Glutamatergic neuron (in vitro differentiated cells): ENCODE data around the gene TADA2B. TPM values are rescaled to one million over a fixed set of nuclear protein-coding genes. Genes with fewer than 3 reads are reported as not detected.

Experiments
- DNase-seq: peaks from one replicate; pipeline ENCODE4 v3.0.0; 2022
- H3K27ac Mint-ChIP-seq: one replicate; pipeline ENCODE4 v1.8.0; 2020; ENCODE audit warnings: mild to moderate bottlenecking, mixed read lengths, inconsistent platforms; ENCODE audit not compliant: unreplicated experiment
- H3K27me3 Mint-ChIP-seq: one replicate; pipeline ENCODE4 v1.8.0; 2020; ENCODE audit warnings: mild to moderate bottlenecking, moderate library complexity, mixed read lengths, inconsistent platforms; ENCODE audit not compliant: unreplicated experiment
- H3K36me3 Mint-ChIP-seq: one replicate; pipeline ENCODE4 v1.8.0; 2020; ENCODE audit warnings: mild to moderate bottlenecking, mixed read lengths, inconsistent platforms; ENCODE audit not compliant: unreplicated experiment
- H3K4me1 Mint-ChIP-seq: one replicate; pipeline ENCODE4 v1.8.0; 2020; ENCODE audit warnings: mild to moderate bottlenecking, low read depth, mixed read lengths, inconsistent platforms; ENCODE audit not compliant: unreplicated experiment
- H3K4me3 Mint-ChIP-seq: one replicate; pipeline ENCODE4 v1.8.0; 2020; ENCODE audit warnings: mild to moderate bottlenecking, mixed read lengths, inconsistent platforms; ENCODE audit not compliant: unreplicated experiment
- H3K9me3 Mint-ChIP-seq: one replicate; pipeline ENCODE4 v1.8.0; 2020; ENCODE audit warnings: mild to moderate bottlenecking, moderate library complexity, mixed read lengths, inconsistent platforms; ENCODE audit not compliant: unreplicated experiment
- CTCF ChIP-seq: fragments of 200-600 bp; sonication (generic); IDR thresholded peaks from one replicate; pipeline ENCODE4 v1.5.0; 2021; ENCODE audit not compliant: partially characterized antibody, unreplicated experiment
- total RNA-seq: library from RNA; stranded (reverse); fragmentation: NEBNext Ultra II Directional; extraction: Animal tissue kit (Norgen Biotek cat#: 25700); gene quantifications from one replicate; pipeline ENCODE4 v1.2.1, GENCODE V29; 2021; ENCODE audit not compliant: unreplicated experiment

The TADA2B gene
- total RNA-seq, 1 donor from 2014 or later: 14.3 TPM

GRCh38 chr4:7055111-7055989, 12.2 kb downstream of the TADA2B start:
- DNase-seq: no peak
- H3K9me3 Mint-ChIP-seq: no peaks in the 10 kb centered on the region
- H3K36me3 Mint-ChIP-seq: peaks cover 7% of the 10 kb centered on the region
- H3K4me3 Mint-ChIP-seq: no peak overlapping the region
- H3K27ac Mint-ChIP-seq: no peak overlapping the region
- TF ChIP-seq CTCF: no peak
- peaks cover 2% of the 10 kb centered on the region for H3K27me3 Mint-ChIP-seq
- H3K4me1 Mint-ChIP-seq: peaks cover 5% of the 10 kb centered on the region

- H3K36me3 Mint-ChIP-seq: peaks cover 7% of the 10 kb centered on the region
- H3K27ac Mint-ChIP-seq: no peak overlapping the region
- H3K4me1 Mint-ChIP-seq: peaks cover 5% of the 10 kb centered on the region
Measured at GRCh38 chr4:7055990-7056325, 12.8 kb downstream of the TADA2B start.

GRCh38 chr4:7058792-7059191, 15.6 kb downstream of the TADA2B start:
- no peak for DNase-seq
- Mint-ChIP-seq H3K36me3 (peaks cover 14% of the 10 kb centered on the region), H3K4me3 (no peak overlapping the region), H3K27ac (no peak overlapping the region), H3K4me1 (peaks cover under 1% of the 10 kb centered on the region), H3K27me3 (peaks cover 2% of the 10 kb centered on the region), H3K9me3 (no peaks in the 10 kb centered on the region)
- TF ChIP-seq CTCF: no peak

More at GRCh38 chr4:7055990-7056325, 12.8 kb downstream of the TADA2B start:
- DNase-seq: no peak
- no peak for TF ChIP-seq CTCF
- H3K9me3 Mint-ChIP-seq: no peaks in the 10 kb centered on the region
- no peak overlapping the region for H3K4me3 Mint-ChIP-seq
- H3K27me3 Mint-ChIP-seq: peaks cover 2% of the 10 kb centered on the region

GRCh38 chr4:7059662-7060061, 16.5 kb downstream of the TADA2B start:
- Mint-ChIP-seq H3K27ac (no peak overlapping the region), H3K4me3 (no peak overlapping the region), H3K27me3 (no peaks in the 10 kb centered on the region), H3K36me3 (peaks cover 7% of the 10 kb centered on the region), H3K9me3 (peaks cover 2% of the 10 kb centered on the region), H3K4me1 (no peaks in the 10 kb centered on the region)
- DNase-seq: no peak
- TF ChIP-seq CTCF: no peak
